Suppressor macrophage (primary cell): ENCODE measurements around the gene AP3B1.
A peak's percentile ranks its signal among the peaks of the same experiment; 100 is the strongest.
"Not testable (repeated sequence)": the region's sequence is repeated elsewhere in the genome, so short reads cannot be mapped to it uniquely, and the experiment has no call there.

Experiments
- DNase-seq, 4 experiments: peaks; one replicate each; pipeline ENCODE4 v3.0.0-alpha.2; 2020 to 2022

The AP3B1 gene

GRCh38 chr5:78151594-78152271 is 142.8 kb downstream of the AP3B1 start:
- DNase-seq: no peak

DNA sequence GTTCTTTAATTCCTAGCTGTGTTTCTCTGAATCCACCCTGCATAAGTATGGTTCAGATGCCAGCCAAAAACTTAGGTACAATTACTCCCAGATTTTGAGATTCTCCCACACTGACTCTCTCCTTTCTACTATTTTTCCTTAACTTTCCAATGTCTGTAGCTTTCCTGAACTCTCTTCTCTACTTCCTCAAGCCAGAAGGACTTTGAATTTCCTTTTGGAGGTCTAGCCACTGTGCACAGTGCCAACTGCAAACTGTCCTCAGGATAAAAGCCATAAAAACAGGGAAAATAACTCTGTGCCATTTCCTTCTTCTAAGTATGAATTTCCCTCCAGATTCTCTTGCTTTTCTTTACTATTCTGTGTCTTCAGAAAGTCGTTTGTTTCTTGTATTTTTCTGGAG is 157.2 kb downstream of the AP3B1 start:
- DNase-seq: no peak

GRCh38 chr5:78133423-78133822 is 161.1 kb downstream of the AP3B1 start:
- no peak for DNase-seq

DNA sequence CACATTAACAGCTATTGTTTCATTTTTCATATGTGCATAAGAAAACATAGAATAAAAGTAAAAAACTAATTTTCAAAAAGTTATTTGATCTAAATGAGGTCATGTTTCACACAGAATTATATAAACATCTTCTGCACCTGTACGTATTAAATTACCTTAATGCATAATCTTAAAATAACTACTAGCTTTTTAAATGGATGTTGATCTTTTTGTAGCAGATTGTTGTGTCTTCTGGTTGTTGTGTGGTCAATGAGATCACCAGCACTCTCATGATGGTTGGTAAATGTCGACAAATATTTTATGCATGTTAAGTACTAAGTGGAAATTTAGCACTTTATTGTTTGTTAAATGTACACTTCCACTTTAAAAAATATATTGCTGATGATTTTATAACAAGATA is 162.0 kb downstream of the AP3B1 start:
- DNase-seq: no peak

- DNase-seq: no peak
Observed at GRCh38 chr5:78129597-78129996, 164.9 kb downstream of the AP3B1 start.

- no peak for DNase-seq
Observed at GRCh38 chr5:78127875-78128274, 166.6 kb downstream of the AP3B1 start.

DNA sequence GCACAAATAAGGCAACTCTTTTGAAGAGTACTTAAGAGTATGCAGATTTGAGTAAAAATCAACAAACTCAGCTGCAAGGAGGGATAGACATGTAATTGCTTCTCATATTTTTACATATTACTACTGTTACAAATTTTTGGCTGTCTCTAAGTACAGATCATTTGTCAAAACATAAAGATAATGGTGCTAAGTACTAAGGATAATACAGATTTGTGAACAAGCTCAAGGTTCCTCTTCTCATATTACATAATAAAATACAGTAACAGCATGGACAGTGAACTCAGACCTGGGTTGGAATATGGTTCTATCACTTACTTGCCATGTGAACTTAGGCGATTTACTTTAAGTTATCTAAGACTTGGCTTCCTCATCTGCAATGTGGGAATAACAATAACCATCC is 168.0 kb downstream of the AP3B1 start:
- no peak for DNase-seq

- DNase-seq: no peak
Observed at GRCh38 chr5:78116167-78116566, 178.3 kb downstream of the AP3B1 start.

- peak; percentile 8 to 53 (median 35) for DNase-seq
Observed at GRCh38 chr5:78113689-78114264, 180.7 kb downstream of the AP3B1 start.

GRCh38 chr5:78112931-78113330 is 181.6 kb downstream of the AP3B1 start:
- DNase-seq: no peak

DNA sequence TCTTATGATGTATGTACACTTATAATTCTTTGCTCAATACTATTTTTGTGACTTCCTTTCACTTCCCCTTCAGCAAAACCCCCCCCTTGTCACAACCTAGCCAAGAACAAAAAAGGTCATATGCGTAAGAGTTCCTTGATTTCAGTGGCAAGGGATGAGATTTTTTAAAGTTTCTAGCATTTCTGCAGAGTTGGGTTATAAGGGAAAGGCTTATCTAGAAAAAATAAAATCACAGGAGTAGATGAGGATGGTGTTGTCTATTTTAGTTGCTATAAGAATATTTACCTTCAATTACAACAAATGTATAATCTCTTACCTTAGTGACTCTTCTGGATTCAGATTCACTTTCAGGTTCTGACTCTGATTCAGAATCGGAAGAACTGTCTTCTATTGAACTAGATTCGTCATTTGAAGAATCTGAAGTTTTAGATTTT is 184.6 kb downstream of the AP3B1 start:
- DNase-seq: peak; percentile 2 to 49 (median 14)

GRCh38 chr5:78108564-78108963 is 185.9 kb downstream of the AP3B1 start:
- no peak for DNase-seq

GRCh38 chr5:78103232-78103918 is 191.1 kb downstream of the AP3B1 start:
- no peak for DNase-seq

- no peak for DNase-seq
Observed at GRCh38 chr5:78102500-78102899, 192.0 kb downstream of the AP3B1 start.

GRCh38 chr5:78095125-78095524 is 199.4 kb downstream of the AP3B1 start:
- DNase-seq: no peak

DNA sequence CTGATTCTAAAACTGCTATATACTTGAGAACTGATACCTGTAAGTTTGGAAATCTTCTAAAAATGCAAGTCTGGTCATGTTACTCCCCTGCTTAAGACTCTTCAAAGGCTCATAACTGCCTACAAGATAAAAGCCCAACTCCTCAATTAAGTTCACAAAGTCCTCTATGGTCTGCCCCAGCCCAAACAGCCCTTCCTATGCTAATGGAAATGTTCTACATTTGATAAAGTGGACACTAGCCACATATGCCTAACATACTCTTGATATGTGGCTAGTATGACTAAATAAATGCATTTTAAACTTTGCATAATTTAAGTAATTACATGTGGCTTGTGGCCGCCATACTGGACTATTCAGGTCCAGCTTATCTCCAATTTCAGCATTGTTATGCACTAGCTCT is 204.5 kb downstream of the AP3B1 start:
- no peak for DNase-seq

- no peak for DNase-seq
Observed at GRCh38 chr5:78078858-78079257, 215.6 kb downstream of the AP3B1 start.

GRCh38 chr5:78077369-78078068 is 217.0 kb downstream of the AP3B1 start:
- DNase-seq: no peak

DNA sequence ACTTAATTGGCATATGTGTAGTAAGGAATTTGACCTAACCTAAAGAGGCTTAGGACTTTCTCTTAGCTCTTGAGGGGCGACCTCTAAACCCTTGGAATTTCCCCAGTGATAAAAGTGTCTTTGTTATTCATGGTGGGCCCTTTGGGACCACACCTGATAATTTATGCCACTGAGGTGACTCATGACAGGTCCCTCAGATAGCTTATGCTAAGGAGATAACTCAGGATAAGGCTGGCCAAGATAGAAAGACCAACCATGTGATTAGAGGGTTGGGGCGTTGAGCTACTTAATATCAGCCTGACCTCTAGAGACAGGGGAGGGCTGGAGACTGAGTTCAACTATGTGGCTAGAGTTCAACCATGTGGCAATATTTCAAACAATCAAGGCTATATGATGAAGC is 218.1 kb downstream of the AP3B1 start:
- DNase-seq: no peak

DNA sequence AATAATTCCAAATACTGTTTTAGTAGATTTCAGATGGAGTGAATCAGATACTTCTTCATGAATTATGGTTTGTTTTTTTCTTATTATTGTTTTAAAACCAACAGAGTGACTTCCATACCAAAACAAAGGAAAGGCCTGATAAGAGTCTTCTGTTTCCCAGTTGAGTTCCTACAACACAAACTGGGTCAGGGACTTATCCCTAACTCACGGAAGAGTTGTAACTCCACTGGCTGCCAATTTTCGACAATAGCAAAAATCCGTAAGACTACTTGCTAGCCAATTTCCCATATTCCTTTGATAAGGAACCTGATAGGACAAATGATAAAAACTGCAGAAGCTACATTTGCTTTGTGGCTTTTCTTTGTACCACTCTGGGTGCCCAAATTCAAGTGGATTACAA is 219.2 kb downstream of the AP3B1 start:
- DNase-seq: no peak

DNA sequence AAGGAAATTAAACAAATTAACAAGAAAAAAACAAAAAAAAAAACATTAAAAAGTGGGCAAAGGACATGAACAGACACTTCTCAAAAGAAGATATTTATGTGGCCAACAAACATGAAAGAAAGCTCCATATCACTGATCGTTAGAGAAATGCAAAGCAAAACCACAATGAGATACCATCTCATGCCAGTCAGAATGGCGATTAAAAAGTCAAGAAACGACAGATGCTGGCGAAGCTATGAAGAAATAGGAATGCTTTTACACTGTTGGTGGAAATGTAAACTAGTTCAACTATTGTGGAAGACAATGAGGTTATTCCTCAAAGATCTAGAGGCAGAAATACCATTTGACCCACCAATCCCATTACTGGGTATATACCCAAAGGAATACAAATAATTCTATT is 223.8 kb downstream of the AP3B1 start:
- not testable (repeated sequence) for DNase-seq

DNA sequence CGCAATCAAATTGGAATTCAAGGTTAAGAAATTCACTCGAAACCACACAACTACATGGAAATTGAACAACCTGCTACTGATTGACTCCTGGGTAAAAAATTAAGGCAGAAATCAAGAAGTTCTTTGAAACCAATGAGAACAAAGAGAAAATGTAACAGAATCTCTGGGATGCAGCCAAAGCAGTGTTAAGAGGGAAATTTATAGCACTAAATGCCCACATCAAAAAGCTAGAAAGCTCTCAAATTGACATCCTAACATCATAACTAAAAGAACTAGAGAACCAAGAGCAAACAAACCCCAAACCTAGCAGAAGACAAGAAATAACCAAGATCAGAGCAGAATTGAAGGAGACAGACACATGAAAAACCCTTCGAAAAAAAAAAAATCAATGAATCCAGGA is 226.9 kb downstream of the AP3B1 start:
- not testable (repeated sequence) for DNase-seq

GRCh38 chr5:78066722-78067121 is 227.8 kb downstream of the AP3B1 start:
- not testable (repeated sequence) for DNase-seq
